ENCODE measurements around the gene FLRT3.

The FLRT3 gene

DNA sequence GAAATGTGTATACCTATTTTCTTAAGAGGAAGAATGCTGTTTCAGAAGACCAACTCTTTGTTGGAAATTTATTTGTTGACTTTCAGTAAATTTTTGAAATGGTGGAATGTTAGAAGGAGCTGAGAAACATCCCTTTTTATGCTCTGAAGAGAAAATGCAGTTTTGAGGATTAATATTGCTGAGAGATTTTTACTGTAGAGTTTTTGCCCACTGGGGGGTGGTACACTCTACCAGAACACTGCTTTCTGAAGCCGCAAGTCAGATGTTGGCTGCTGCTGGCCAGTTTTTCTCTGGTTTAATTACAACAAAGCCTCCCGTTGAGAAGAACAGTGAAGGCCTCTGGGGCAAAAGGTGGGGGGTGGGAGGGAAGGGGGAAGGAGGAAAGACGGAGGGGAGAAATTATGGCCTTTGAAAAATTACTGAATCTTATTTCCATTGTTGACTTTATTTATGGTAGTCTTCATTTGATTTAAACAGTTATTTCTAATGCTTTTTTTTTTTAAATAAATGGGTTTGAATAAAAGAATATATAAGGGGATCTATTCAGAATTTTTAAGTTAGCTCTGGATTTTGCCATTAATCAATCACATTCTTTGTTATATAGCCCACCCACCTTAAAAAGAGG, 3.0 kb downstream of the FLRT3 start:
- peaks cover 16% of the 10 kb centered on the region for H3K79me2 ChIP-seq
- no peak overlapping the region for H3K9ac ChIP-seq
- H3K27me3 ChIP-seq (ENCODE audit: control insufficient read depth, insufficient read depth, low read length): no peaks in the 10 kb centered on the region
- H3K9me3 ChIP-seq (ENCODE audit: control insufficient read depth, low read length): no peaks in the 10 kb centered on the region
- H3K4me3 ChIP-seq (ENCODE audit: low read depth, low read length): peak overlapping the region; percentile 93
- peak overlapping the region; percentile 58 for H3K4me2 ChIP-seq (ENCODE audit: low read length)
- H3K4me1 ChIP-seq: peaks cover 6% of the 10 kb centered on the region
- TF ChIP-seq, protein P1, sequence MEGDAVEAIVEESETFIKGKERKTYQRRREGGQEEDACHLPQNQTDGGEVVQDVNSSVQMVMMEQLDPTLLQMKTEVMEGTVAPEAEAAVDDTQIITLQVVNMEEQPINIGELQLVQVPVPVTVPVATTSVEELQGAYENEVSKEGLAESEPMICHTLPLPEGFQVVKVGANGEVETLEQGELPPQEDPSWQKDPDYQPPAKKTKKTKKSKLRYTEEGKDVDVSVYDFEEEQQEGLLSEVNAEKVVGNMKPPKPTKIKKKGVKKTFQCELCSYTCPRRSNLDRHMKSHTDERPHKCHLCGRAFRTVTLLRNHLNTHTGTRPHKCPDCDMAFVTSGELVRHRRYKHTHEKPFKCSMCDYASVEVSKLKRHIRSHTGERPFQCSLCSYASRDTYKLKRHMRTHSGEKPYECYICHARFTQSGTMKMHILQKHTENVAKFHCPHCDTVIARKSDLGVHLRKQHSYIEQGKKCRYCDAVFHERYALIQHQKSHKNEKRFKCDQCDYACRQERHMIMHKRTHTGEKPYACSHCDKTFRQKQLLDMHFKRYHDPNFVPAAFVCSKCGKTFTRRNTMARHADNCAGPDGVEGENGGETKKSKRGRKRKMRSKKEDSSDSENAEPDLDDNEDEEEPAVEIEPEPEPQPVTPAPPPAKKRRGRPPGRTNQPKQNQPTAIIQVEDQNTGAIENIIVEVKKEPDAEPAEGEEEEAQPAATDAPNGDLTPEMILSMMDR (IDR thresholded peaks at IDR 0.05): peak; percentile 63
- peak overlapping the region; percentile 92 for H3K27ac ChIP-seq
- no peaks in the 10 kb centered on the region for H3K36me3 ChIP-seq (ENCODE audit: control insufficient read depth, insufficient read depth, low read length)
- no peak overlapping the region for H2AFZ ChIP-seq

DNA sequence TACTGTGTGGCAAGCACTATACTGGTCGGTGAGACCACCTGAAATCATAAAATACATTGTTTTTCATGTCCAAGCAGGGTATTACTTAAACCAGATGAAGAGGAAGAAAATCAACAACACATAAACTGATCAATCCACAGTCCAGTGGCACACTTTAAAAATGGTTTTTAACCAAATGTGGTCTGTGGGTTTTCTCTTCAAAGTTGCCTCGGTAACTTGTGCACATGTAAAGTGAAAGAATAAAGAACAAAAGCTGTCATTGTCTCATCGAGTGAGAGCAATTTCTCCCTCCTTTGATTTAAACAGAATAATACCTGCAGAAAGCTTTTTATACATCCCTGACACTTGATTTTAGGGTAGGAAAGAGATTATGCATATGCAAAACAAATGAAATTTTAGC, 3.7 kb downstream of the FLRT3 start:
- TF ChIP-seq, protein P1 (IDR thresholded peaks at IDR 0.05): no peak
- Histone ChIP-seq H3K79me2 (peaks cover 16% of the 10 kb centered on the region), H3K4me3 (ENCODE audit: low read depth, low read length) (peak overlapping the region; percentile 93), H3K9me3 (ENCODE audit: control insufficient read depth, low read length) (no peaks in the 10 kb centered on the region), H3K4me2 (ENCODE audit: low read length) (peak overlapping the region; percentile 58), H2AFZ (no peak overlapping the region), H3K9ac (no peak overlapping the region), H3K27me3 (ENCODE audit: control insufficient read depth, insufficient read depth, low read length) (no peaks in the 10 kb centered on the region), H3K36me3 (ENCODE audit: control insufficient read depth, insufficient read depth, low read length) (no peaks in the 10 kb centered on the region), H3K4me1 (peaks cover 13% of the 10 kb centered on the region), H3K27ac (peak overlapping the region; percentile 50)

DNA sequence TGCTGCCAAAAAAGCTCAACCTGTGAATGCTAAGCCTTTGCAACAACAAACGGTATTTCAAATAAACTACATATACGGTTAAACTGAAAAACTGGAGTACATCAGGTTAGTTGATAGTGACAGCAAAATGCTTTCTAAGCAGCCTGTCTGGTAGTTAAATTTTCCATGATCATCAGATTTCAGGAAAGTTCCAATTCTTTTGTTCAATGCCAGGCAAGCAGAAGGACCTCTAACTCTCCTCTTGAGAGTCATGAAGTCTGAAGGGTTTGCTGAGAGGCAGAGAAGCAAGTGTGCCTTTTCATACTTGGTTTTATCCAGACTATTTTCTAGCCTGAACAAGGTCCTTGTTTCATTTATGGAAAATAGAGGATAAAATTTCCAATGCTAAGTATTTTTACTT, 4.5 kb downstream of the FLRT3 start:
- no peaks in the 10 kb centered on the region for H3K9me3 ChIP-seq (ENCODE audit: control insufficient read depth, low read length)
- no peak overlapping the region for H2AFZ ChIP-seq
- H3K4me3 ChIP-seq (ENCODE audit: low read depth, low read length): peak overlapping the region; percentile 93
- H3K4me2 ChIP-seq (ENCODE audit: low read length): peak overlapping the region; percentile 58
- H3K79me2 ChIP-seq: peaks cover 16% of the 10 kb centered on the region
- H3K36me3 ChIP-seq (ENCODE audit: control insufficient read depth, insufficient read depth, low read length): no peaks in the 10 kb centered on the region
- H3K27ac ChIP-seq: peak overlapping the region; percentile 50
- no peak overlapping the region for H3K9ac ChIP-seq
- TF ChIP-seq, protein P1 (IDR thresholded peaks at IDR 0.05): no peak
- peaks cover 17% of the 10 kb centered on the region for H3K4me1 ChIP-seq
- no peaks in the 10 kb centered on the region for H3K27me3 ChIP-seq (ENCODE audit: control insufficient read depth, insufficient read depth, low read length)

DNA sequence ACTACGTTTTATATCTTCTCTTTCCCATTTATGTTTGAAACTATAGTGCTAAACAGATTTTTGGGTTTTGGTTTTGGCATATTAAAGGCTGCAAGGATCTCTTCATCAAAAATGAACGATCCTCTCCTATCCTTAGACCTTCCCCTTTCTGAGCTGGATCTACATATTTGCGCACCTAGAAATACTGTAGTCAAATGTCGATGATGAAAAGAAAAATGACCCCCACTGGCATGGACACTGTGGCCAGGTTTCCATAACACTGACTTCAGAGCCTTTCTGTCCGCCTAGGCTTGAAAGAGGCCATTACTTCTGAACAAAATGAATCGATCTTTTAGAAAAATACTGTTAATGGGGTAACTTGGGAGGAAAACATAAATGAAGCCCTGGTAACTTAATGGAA, 5.8 kb downstream of the FLRT3 start:
- no peaks in the 10 kb centered on the region for H3K36me3 ChIP-seq (ENCODE audit: control insufficient read depth, insufficient read depth, low read length)
- H3K4me3 ChIP-seq (ENCODE audit: low read depth, low read length): peak overlapping the region; percentile 93
- H2AFZ ChIP-seq: peak overlapping the region; percentile 10
- peaks cover 9% of the 10 kb centered on the region for H3K79me2 ChIP-seq
- no peaks in the 10 kb centered on the region for H3K9me3 ChIP-seq (ENCODE audit: control insufficient read depth, low read length)
- TF ChIP-seq, protein P1 (IDR thresholded peaks at IDR 0.05): no peak
- peak overlapping the region; percentile 50 for H3K27ac ChIP-seq
- H3K9ac ChIP-seq: no peak overlapping the region
- H3K4me2 ChIP-seq (ENCODE audit: low read length): peak overlapping the region; percentile 58
- H3K27me3 ChIP-seq (ENCODE audit: control insufficient read depth, insufficient read depth, low read length): no peaks in the 10 kb centered on the region
- H3K4me1 ChIP-seq: peaks cover 17% of the 10 kb centered on the region

DNA sequence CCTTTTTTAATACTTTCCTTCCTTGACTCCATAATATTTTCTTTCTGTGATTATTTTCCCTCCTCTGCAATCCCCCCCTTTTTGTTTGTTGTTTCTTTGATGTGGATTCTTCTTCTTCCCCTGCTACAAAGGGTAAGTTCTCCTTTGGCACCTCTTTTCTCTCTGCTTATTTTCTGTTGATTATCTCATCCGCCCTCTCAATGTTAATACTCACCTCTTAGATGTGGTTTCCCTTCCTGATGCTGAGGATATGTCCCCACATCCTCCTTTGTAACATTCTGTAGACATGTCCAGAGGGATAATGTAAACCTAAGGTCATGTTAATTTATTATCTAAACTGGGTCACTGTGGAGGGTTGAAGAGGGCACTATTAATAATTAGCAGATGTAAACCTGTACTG, 17.7 kb downstream of the FLRT3 start:
- TF ChIP-seq, protein P1 (IDR thresholded peaks at IDR 0.05): no peak

More for the DNA sequence above, 17.7 kb downstream of the FLRT3 start:
- Histone ChIP-seq H2AFZ (no peak overlapping the region), H3K9me3 (ENCODE audit: control insufficient read depth, low read length) (no peaks in the 10 kb centered on the region), H3K9ac (no peak overlapping the region), H3K4me3 (ENCODE audit: low read depth, low read length) (no peak overlapping the region), H3K4me2 (ENCODE audit: low read length) (no peak overlapping the region), H3K4me1 (no peaks in the 10 kb centered on the region), H3K27me3 (ENCODE audit: control insufficient read depth, insufficient read depth, low read length) (no peaks in the 10 kb centered on the region), H3K27ac (no peak overlapping the region), H3K79me2 (no peaks in the 10 kb centered on the region), H3K36me3 (ENCODE audit: control insufficient read depth, insufficient read depth, low read length) (no peaks in the 10 kb centered on the region)

All from parathyroid adenoma (tissue), 2 donors.